ENCODE measurements around the gene CHST12.
"Not testable (repeated sequence)": the region's sequence is repeated elsewhere in the genome, so short reads cannot be mapped to it uniquely, and the experiment has no call there.

The CHST12 gene

GRCh38 chr7:2403014-2403717 lies at the start of gene CHST12:
TSS of gene CHST12 (plus strand) at chr7:2403611. CDS start at chr7:2432640, 29,029 bp downstream.
- peak; percentile 92 for DNase-seq

- DNase-seq: peak; percentile 94
Observed at GRCh38 chr7:2353936-2354185, 49.5 kb upstream of the CHST12 start.

- peak; percentile 96 for DNase-seq
Observed at GRCh38 chr7:2354186-2354938, 49.0 kb upstream of the CHST12 start, which contains the start of gene EIF3B. TSS of gene EIF3B (plus strand) at chr7:2354827. CDS start at chr7:2354922, 95 bp downstream.

- DNase-seq: no peak
Observed at GRCh38 chr7:2354939-2355704, 48.3 kb upstream of the CHST12 start.

- no peak for DNase-seq
Observed at GRCh38 chr7:2355705-2356008, 47.8 kb upstream of the CHST12 start.

GRCh38 chr7:2357165-2357564 lies 46.2 kb upstream of the CHST12 start:
- DNase-seq: no peak

GRCh38 chr7:2357571-2357970 lies 45.8 kb upstream of the CHST12 start:
- no peak for DNase-seq

- DNase-seq: no peak
Observed at GRCh38 chr7:2358968-2359527, 44.4 kb upstream of the CHST12 start.

GRCh38 chr7:2359610-2360009 lies 43.8 kb upstream of the CHST12 start:
- DNase-seq: no peak

- no peak for DNase-seq
Observed at GRCh38 chr7:2360796-2361195, 42.6 kb upstream of the CHST12 start.

GRCh38 chr7:2362385-2363088 lies 40.9 kb upstream of the CHST12 start:
- DNase-seq: no peak

- no peak for DNase-seq
Observed at GRCh38 chr7:2369139-2369538, 34.3 kb upstream of the CHST12 start.

GRCh38 chr7:2371329-2371728 lies 32.1 kb upstream of the CHST12 start:
- no peak for DNase-seq

- DNase-seq: no peak
Observed at GRCh38 chr7:2372724-2373123, 30.7 kb upstream of the CHST12 start.

- no peak for DNase-seq
Observed at GRCh38 chr7:2373124-2373556, 30.3 kb upstream of the CHST12 start.

- no peak for DNase-seq
Observed at GRCh38 chr7:2373646-2374045, 29.8 kb upstream of the CHST12 start.

- no peak for DNase-seq
Observed at GRCh38 chr7:2374401-2374800, 29.0 kb upstream of the CHST12 start.

- DNase-seq: no peak
Observed at GRCh38 chr7:2374830-2375728, 28.3 kb upstream of the CHST12 start.

GRCh38 chr7:2376351-2377154 lies 26.9 kb upstream of the CHST12 start:
- DNase-seq: no peak

GRCh38 chr7:2377492-2377891 lies 25.9 kb upstream of the CHST12 start:
- DNase-seq: not testable (repeated sequence)

- not testable (repeated sequence) for DNase-seq
Observed at GRCh38 chr7:2378125-2378524, 25.3 kb upstream of the CHST12 start.

Data from NCI-H510A (cell line).